Calu3 (cell line): ENCODE results near the gene HBP1. TPM values are rescaled to one million over a fixed set of nuclear protein-coding genes. Genes with fewer than 3 reads are reported as not detected.

Experiments used
- total RNA-seq: library from RNA; stranded (reverse); gene quantifications from 2 replicates; pipeline ENCODE4 v1.2.3, GENCODE V29; 2022

The HBP1 gene
- total RNA-seq, 1 experiment from 2014 or later, result 32.0 TPM

Other genes starting within 250 kb of the HBP1 start
- 1.5 and 3.1 TPM in 2 replicates for gene PRKAR2B, start 124.3 kb upstream of the HBP1 start, total RNA-seq